Measurements from ENCODE around the gene NHS.
"Not testable (repeated sequence)": the region's sequence is repeated elsewhere in the genome, so short reads cannot be mapped to it uniquely, and the experiment has no call there.

Gene NHS

GRCh38 chrX:17441965-17442364 lies 67.0 kb downstream of the NHS start:
- Histone ChIP-seq H3K36me3 (ENCODE audit: control insufficient read depth, insufficient read depth, low read length) (no peaks in the 10 kb centered on the region), H3K27me3 (replicated peaks; ENCODE audit: control insufficient read depth, insufficient read depth, low read length, poor library complexity, severe bottlenecking) (no peaks in the 10 kb centered on the region), H3K27ac (ENCODE audit: insufficient read depth, low read length, poor library complexity, severe bottlenecking) (no peak overlapping the region), H3K4me3 (ENCODE audit: insufficient read depth, low read depth, low read length, poor library complexity, severe bottlenecking) (no peak overlapping the region), H3K4me1 (ENCODE audit: control insufficient read depth, insufficient read depth, low read length, poor library complexity, severe bottlenecking) (no peaks in the 10 kb centered on the region), H3K9me3 (ENCODE audit: control insufficient read depth, low read length) (no peaks in the 10 kb centered on the region)
- no peak for DNase-seq

- Histone ChIP-seq H3K36me3 (ENCODE audit: control insufficient read depth, insufficient read depth, low read length) (no peaks in the 10 kb centered on the region), H3K27ac (ENCODE audit: insufficient read depth, low read length, poor library complexity, severe bottlenecking) (no peak overlapping the region), H3K9me3 (ENCODE audit: control insufficient read depth, low read length) (no peaks in the 10 kb centered on the region), H3K4me1 (ENCODE audit: control insufficient read depth, insufficient read depth, low read length, poor library complexity, severe bottlenecking) (no peaks in the 10 kb centered on the region), H3K27me3 (replicated peaks; ENCODE audit: control insufficient read depth, insufficient read depth, low read length, poor library complexity, severe bottlenecking) (no peaks in the 10 kb centered on the region), H3K4me3 (ENCODE audit: insufficient read depth, low read depth, low read length, poor library complexity, severe bottlenecking) (no peak overlapping the region)
- no peak for DNase-seq
Observed at GRCh38 chrX:17442898-17443297, 67.9 kb downstream of the NHS start.

GRCh38 chrX:17443556-17443955 lies 68.6 kb downstream of the NHS start:
- DNase-seq, result no peak
- Histone ChIP-seq H3K36me3 (ENCODE audit: control insufficient read depth, insufficient read depth, low read length) (no peaks in the 10 kb centered on the region), H3K9me3 (ENCODE audit: control insufficient read depth, low read length) (no peaks in the 10 kb centered on the region), H3K4me1 (ENCODE audit: control insufficient read depth, insufficient read depth, low read length, poor library complexity, severe bottlenecking) (no peaks in the 10 kb centered on the region), H3K27ac (ENCODE audit: insufficient read depth, low read length, poor library complexity, severe bottlenecking) (no peak overlapping the region), H3K4me3 (ENCODE audit: insufficient read depth, low read depth, low read length, poor library complexity, severe bottlenecking) (no peak overlapping the region), H3K27me3 (replicated peaks; ENCODE audit: control insufficient read depth, insufficient read depth, low read length, poor library complexity, severe bottlenecking) (no peaks in the 10 kb centered on the region)

- not testable (repeated sequence) for H3K4me1 ChIP-seq (ENCODE audit: control insufficient read depth, insufficient read depth, low read length, poor library complexity, severe bottlenecking); DNase-seq; H3K27me3 ChIP-seq (replicated peaks; ENCODE audit: control insufficient read depth, insufficient read depth, low read length, poor library complexity, severe bottlenecking); H3K9me3 ChIP-seq (ENCODE audit: control insufficient read depth, low read length); H3K27ac ChIP-seq (ENCODE audit: insufficient read depth, low read length, poor library complexity, severe bottlenecking); H3K4me3 ChIP-seq (ENCODE audit: insufficient read depth, low read depth, low read length, poor library complexity, severe bottlenecking); H3K36me3 ChIP-seq (ENCODE audit: control insufficient read depth, insufficient read depth, low read length)
Observed at GRCh38 chrX:17446269-17446668, 71.3 kb downstream of the NHS start.

GRCh38 chrX:17448188-17448587 lies 73.2 kb downstream of the NHS start:
- no peak overlapping the region for H3K27ac ChIP-seq (ENCODE audit: insufficient read depth, low read length, poor library complexity, severe bottlenecking)
- H3K36me3 ChIP-seq (ENCODE audit: control insufficient read depth, insufficient read depth, low read length), result no peaks in the 10 kb centered on the region
- no peaks in the 10 kb centered on the region for H3K4me1 ChIP-seq (ENCODE audit: control insufficient read depth, insufficient read depth, low read length, poor library complexity, severe bottlenecking)
- no peak overlapping the region for H3K4me3 ChIP-seq (ENCODE audit: insufficient read depth, low read depth, low read length, poor library complexity, severe bottlenecking)
- no peaks in the 10 kb centered on the region for H3K9me3 ChIP-seq (ENCODE audit: control insufficient read depth, low read length)
- no peaks in the 10 kb centered on the region for H3K27me3 ChIP-seq (replicated peaks; ENCODE audit: control insufficient read depth, insufficient read depth, low read length, poor library complexity, severe bottlenecking)
- DNase-seq, result no peak

GRCh38 chrX:17449866-17450265 lies 74.9 kb downstream of the NHS start:
- Histone ChIP-seq H3K27ac (ENCODE audit: insufficient read depth, low read length, poor library complexity, severe bottlenecking) (no peak overlapping the region), H3K27me3 (replicated peaks; ENCODE audit: control insufficient read depth, insufficient read depth, low read length, poor library complexity, severe bottlenecking) (no peaks in the 10 kb centered on the region), H3K4me1 (ENCODE audit: control insufficient read depth, insufficient read depth, low read length, poor library complexity, severe bottlenecking) (no peaks in the 10 kb centered on the region), H3K4me3 (ENCODE audit: insufficient read depth, low read depth, low read length, poor library complexity, severe bottlenecking) (no peak overlapping the region), H3K9me3 (ENCODE audit: control insufficient read depth, low read length) (no peaks in the 10 kb centered on the region), H3K36me3 (ENCODE audit: control insufficient read depth, insufficient read depth, low read length) (no peaks in the 10 kb centered on the region)
- DNase-seq, result no peak

GRCh38 chrX:17453788-17454187 lies 78.8 kb downstream of the NHS start:
- H3K27me3 ChIP-seq (replicated peaks; ENCODE audit: control insufficient read depth, insufficient read depth, low read length, poor library complexity, severe bottlenecking), result no peaks in the 10 kb centered on the region
- no peak overlapping the region for H3K4me3 ChIP-seq (ENCODE audit: insufficient read depth, low read depth, low read length, poor library complexity, severe bottlenecking)
- DNase-seq, result no peak
- no peaks in the 10 kb centered on the region for H3K36me3 ChIP-seq (ENCODE audit: control insufficient read depth, insufficient read depth, low read length)
- no peaks in the 10 kb centered on the region for H3K4me1 ChIP-seq (ENCODE audit: control insufficient read depth, insufficient read depth, low read length, poor library complexity, severe bottlenecking)
- H3K27ac ChIP-seq (ENCODE audit: insufficient read depth, low read length, poor library complexity, severe bottlenecking), result no peak overlapping the region
- H3K9me3 ChIP-seq (ENCODE audit: control insufficient read depth, low read length), result no peaks in the 10 kb centered on the region

- no peaks in the 10 kb centered on the region for H3K4me1 ChIP-seq (ENCODE audit: control insufficient read depth, insufficient read depth, low read length, poor library complexity, severe bottlenecking)
- no peak for DNase-seq
- no peaks in the 10 kb centered on the region for H3K27me3 ChIP-seq (replicated peaks; ENCODE audit: control insufficient read depth, insufficient read depth, low read length, poor library complexity, severe bottlenecking)
- no peak overlapping the region for H3K27ac ChIP-seq (ENCODE audit: insufficient read depth, low read length, poor library complexity, severe bottlenecking)
- H3K4me3 ChIP-seq (ENCODE audit: insufficient read depth, low read depth, low read length, poor library complexity, severe bottlenecking), result no peak overlapping the region
- no peaks in the 10 kb centered on the region for H3K9me3 ChIP-seq (ENCODE audit: control insufficient read depth, low read length)
- no peaks in the 10 kb centered on the region for H3K36me3 ChIP-seq (ENCODE audit: control insufficient read depth, insufficient read depth, low read length)
Observed at GRCh38 chrX:17456526-17456925, 81.5 kb downstream of the NHS start.

GRCh38 chrX:17459008-17459611 lies 84.1 kb downstream of the NHS start:
- Histone ChIP-seq H3K27ac (ENCODE audit: insufficient read depth, low read length, poor library complexity, severe bottlenecking) (no peak overlapping the region), H3K36me3 (ENCODE audit: control insufficient read depth, insufficient read depth, low read length) (no peaks in the 10 kb centered on the region), H3K4me3 (ENCODE audit: insufficient read depth, low read depth, low read length, poor library complexity, severe bottlenecking) (no peak overlapping the region), H3K27me3 (replicated peaks; ENCODE audit: control insufficient read depth, insufficient read depth, low read length, poor library complexity, severe bottlenecking) (no peaks in the 10 kb centered on the region), H3K4me1 (ENCODE audit: control insufficient read depth, insufficient read depth, low read length, poor library complexity, severe bottlenecking) (no peaks in the 10 kb centered on the region), H3K9me3 (ENCODE audit: control insufficient read depth, low read length) (no peaks in the 10 kb centered on the region)
- no peak for DNase-seq

GRCh38 chrX:17459661-17460060 lies 84.7 kb downstream of the NHS start:
- no peaks in the 10 kb centered on the region for H3K4me1 ChIP-seq (ENCODE audit: control insufficient read depth, insufficient read depth, low read length, poor library complexity, severe bottlenecking)

More at GRCh38 chrX:17459661-17460060, 84.7 kb downstream of the NHS start:
- H3K4me3 ChIP-seq (ENCODE audit: insufficient read depth, low read depth, low read length, poor library complexity, severe bottlenecking), result no peak overlapping the region
- no peak overlapping the region for H3K27ac ChIP-seq (ENCODE audit: insufficient read depth, low read length, poor library complexity, severe bottlenecking)
- H3K36me3 ChIP-seq (ENCODE audit: control insufficient read depth, insufficient read depth, low read length), result no peaks in the 10 kb centered on the region
- H3K27me3 ChIP-seq (replicated peaks; ENCODE audit: control insufficient read depth, insufficient read depth, low read length, poor library complexity, severe bottlenecking), result no peaks in the 10 kb centered on the region
- no peak for DNase-seq
- H3K9me3 ChIP-seq (ENCODE audit: control insufficient read depth, low read length), result no peaks in the 10 kb centered on the region

Data from effector memory CD4-positive, alpha-beta T cell (primary cell).